Renal pelvis (tissue), 4 donors: ENCODE results near the gene DBH. TPM values are rescaled to one million over a fixed set of nuclear protein-coding genes. Genes with fewer than 3 reads are reported as not detected.
"Not testable (repeated sequence)": the region's sequence is repeated elsewhere in the genome, so short reads cannot be mapped to it uniquely, and the experiment has no call there.

Experiments
- DNase-seq: peaks from one replicate; pipeline ENCODE4 v3.0.0-alpha.2; 2013
- polyA plus RNA-seq, 3 donors: library from polyadenylated mRNA; unstranded; fragments of 120-200 nt; gene quantifications; one replicate each; pipeline ENCODE4 v1.2.1, GENCODE V29; 2013; ENCODE audit not compliant: insufficient read length in 3 of 3

Gene DBH
- polyA plus RNA-seq, 3 donors, result 0.94 to 1.7 (median 1.4) TPM

DNA sequence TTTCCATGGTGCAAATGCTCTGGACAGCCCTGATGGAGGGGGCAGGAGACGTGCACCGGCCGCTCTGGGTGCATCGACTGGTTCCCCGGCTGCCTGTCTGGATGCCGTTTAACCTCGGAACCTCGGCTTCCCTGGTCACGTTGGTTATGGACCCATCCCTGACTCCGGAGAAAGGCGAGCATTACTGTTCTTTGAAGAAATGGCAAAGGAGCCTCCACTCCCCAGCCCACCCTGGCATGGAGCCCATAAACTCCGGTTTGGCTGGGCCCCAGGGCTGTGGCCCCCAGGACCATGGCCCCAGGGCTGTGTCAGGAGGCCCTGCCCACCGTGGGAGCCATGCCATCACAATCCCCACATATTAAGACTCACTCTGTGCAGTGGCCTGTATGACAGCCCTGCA, 28.9 kb downstream of the DBH start:
- DNase-seq, result no peak

DNA sequence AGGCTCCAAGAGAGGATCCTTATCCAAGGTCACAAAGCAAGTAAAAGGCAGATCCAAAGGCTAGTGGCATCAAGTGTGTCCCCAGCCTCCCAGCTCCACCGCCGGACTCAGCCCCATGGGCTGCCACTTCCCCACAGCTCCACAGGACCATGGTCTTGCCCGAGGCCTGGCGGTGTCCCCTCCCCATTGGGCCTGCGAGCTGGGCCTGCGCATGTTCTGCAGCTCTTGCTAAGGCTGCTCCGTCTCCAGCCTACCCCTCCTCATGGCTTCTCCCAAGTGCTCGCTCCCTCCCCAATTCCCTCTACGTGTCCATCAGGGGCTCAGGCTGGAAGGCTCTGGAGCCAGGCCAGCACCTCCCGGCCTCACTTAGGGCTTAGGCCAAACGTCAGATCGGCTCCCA, 29.4 kb downstream of the DBH start:
- DNase-seq, result no peak

DNA sequence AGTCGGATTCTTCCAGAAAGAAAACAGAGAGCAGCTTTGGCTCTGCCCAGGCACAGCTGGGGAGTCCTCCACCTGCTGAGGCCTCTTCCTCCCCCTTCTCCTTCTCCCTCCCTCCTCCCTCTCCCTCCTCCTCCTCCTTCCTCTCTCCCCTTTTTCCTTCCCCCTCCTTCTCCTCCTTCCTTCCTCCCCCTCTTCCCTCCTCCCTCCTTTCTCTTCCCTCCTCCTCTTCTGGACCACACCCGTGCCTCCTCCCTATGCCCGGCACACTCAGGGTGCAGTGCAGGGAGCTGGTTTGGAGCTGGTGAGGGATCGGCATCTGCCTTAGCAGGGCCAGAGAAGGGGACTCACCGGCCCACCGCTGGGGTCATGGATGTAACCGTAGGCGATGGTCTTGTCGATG, 30.2 kb downstream of the DBH start:
- DNase-seq, result no peak

DNA sequence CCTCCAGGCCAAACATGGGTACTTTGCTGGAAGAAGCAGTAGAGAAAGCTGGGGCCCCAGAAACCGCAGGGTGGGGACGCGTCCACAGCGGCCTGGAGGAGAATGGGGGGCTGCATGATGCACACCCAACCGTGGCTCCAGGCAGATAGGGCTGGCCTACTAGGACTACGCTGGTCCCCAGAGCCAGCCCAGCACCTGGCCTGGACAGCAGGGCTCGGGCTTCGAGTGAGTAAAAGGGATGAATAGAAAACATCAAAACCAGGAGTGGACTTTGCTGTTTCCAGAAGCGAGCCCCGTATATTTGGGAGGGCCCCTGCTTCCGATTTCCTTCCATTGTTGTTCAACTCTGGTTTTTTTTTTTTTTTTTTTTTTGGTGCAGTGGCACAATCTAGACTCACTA, 30.7 kb downstream of the DBH start:
- DNase-seq, result no peak

DNA sequence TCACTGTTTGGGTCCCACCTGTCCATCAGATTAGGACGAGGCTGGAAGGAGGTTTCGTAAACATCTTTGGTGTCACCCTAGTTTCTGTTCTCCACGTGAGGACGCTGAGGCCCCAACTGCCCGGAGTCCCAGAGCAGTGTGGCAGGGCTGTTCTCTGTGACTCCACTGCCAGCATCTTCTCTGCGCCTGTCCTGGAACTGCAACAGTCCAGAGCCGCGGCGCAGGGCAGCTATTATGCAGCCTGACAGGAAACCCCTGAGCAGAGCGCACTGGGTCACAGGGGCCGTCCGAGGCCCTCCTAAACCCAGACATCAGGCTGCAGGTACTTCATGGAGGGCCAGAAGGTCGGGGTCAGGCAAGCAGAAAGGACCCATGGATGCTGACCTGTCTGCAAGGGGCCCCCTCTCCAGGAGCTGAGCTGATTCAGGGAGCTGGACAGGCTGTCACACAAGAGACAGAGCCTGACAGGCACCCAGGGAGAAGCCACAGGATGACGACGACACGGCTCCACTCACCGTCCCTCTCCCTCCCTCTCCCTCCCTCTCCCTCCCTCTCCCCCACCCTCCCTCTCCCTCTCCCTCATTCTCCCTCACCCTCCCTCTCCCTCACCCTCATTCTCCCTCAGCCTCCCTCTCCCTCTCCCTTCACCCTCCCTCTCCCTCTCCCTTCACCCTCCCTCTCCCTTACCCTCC, 31.7 kb downstream of the DBH start:
- DNase-seq, result no peak

DNA sequence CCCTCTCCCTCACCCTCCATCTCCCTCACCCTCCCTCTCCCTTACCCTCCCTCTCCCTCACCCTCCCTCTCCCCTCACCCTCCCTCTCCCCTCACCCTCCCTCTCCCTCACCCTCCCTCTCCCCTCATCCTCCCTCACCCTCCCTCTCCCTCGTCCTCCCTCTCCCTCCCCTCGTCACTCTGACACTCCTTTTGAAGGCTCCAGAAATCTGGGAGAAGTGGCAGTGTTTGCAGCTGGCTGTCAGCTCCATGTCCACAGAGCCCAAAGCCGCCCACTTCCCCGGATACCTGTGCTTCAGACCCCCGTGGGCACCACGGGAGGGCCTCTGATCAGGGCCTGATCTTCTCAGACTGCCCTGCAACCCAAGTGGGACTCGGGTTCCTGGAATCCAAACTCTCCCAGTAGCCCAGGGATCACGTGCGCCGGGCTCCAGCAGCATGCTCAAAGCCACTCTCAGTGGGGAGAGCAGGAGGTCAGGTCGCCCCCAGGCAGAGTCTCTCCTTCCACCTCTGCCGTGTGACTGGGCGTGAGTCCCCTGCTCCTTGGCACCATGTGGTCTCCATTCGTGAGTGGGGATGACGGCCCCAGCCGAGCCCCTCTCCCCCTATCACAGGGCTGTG, 33.1 kb downstream of the DBH start:
- DNase-seq, result no peak

- no peak for DNase-seq
These were observed 34.3 kb downstream of the DBH start for GRCh38 chr9:133670466-133670865.

DNA sequence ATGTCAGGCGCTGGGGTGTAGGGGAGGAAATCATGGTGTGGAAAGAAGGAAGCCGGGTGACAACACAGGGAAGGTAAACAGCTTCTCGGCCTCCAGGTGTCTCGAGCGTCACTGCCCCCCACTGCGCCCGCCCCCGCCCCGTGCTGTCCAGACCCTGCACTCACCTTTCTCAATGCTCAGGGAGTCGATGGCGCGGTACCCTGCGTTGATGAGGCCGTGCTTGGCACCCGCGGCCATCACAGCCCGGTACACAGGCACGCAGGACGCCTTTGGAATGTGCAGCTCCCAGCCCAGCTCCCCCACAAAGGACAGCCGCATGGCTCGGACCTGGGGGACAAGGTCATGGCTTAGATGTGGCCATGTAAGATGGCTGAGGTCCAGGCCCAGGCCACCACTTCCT, 35.2 kb downstream of the DBH start:
- no peak for DNase-seq

- DNase-seq, result no peak
These were observed 36.5 kb downstream of the DBH start for GRCh38 chr9:133672503-133673257.

GRCh38 chr9:133673258-133673655, 37.1 kb downstream of the DBH start:
- DNase-seq, result no peak

GRCh38 chr9:133674091-133674490, 37.9 kb downstream of the DBH start:
- DNase-seq, result no peak

GRCh38 chr9:133675796-133676195, 39.6 kb downstream of the DBH start:
- DNase-seq, result not testable (repeated sequence)

DNA sequence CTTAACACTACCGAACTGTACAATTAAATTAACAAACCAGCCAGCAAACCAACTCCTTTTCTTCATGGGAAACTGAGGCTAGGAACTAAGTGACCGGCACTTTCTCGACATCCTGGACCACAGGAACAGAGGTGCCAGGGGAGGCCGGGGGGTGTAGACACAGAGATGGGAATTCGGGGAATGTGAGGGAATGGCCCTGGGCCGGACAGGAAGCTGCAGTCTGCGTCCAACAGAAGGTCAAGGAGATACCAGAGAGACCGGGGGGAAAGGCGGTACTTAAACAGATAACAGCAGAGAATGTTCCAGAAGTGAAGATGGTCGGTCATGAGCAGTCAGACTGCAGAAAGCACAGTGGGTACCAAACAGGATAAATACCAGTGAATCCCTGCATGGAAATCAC, 40.3 kb downstream of the DBH start:
- no peak for DNase-seq

GRCh38 chr9:133677126-133678010, 41.2 kb downstream of the DBH start:
- DNase-seq, result no peak

- no peak for DNase-seq
These were observed 42.9 kb downstream of the DBH start for GRCh38 chr9:133679056-133679455.

- no peak for DNase-seq
These were observed 43.4 kb downstream of the DBH start for GRCh38 chr9:133679466-133680061.

DNA sequence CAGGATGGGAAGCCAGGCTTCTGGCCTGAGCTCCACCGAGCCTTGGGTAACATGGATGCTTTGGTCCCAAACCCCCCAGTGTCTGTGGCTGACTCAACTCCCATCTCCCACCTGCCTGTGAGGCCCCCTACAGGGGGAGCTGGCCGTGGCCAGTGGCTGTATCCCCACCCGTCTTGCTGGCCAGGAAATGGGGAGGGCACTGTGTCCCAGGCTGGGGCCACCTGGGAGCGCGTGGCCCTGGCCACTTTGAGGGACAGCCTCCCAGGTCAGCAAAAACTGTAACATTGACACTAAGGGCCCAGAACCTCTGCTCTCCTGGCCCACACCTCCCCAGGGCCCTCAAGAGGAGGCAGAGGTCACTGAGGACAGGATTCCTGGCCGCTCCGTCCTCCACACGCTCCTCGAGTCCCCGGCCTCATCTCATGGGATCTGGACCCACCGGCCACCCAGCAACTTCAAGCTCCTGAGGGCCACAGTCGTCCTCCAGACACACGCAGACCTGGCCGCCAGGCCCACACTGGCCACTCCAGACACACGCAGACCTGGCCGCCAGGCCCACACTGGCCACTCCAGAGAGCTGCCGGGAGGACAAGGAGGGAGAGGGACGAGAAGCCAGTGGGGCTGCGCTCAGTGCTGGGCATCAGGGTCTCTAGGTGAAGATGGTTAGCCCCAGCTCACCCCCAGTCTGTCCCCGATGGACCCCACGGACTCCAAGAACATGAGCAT, 44.2 kb downstream of the DBH start:
- DNase-seq, result no peak

- DNase-seq, result no peak
These were observed 45.0 kb downstream of the DBH start for GRCh38 chr9:133680976-133681657.

DNA sequence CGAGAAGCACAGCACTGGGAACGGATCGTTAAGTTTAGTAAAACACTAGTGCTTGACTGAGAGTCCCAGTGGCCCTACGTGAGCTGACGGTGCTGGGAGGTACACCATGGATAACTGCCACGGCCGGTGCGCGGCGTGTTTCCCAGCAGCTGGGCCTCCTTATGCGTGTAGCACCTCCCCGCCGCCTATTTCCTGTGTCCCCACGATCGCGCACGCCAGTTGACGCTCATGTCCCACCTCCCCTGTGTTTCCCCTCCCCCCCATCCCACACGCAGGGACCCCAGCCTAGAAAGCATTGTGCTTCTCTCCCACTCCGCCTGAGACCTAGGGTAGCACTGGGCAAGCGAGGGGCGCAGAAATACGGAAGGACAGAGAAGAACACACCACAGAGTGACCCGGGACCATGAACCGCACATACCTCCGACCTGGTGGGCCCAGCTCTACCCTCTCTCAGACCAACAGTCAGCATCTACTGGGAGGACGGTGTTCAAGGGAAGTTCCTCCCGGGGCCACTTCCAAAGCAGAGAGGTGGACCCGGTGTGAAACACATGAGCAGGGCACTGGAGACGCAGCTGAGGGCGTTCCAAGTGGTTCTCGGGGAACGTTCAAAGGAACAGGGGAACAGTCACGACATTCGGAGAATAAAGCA, 45.6 kb downstream of the DBH start:
- no peak for DNase-seq
